Astrocyte of the spinal cord (primary cell): Measurements from ENCODE around the gene PNMA8A.

Experiments
- DNase-seq: peaks from one replicate; pipeline ENCODE4 v3.0.0; 2011; ENCODE audit warnings: low read depth, low spot score
- H3K4me3 ChIP-seq: 2 replicates; pipeline ENCODE4 v1.5.1; 2011; ENCODE audit warnings: low read depth, mild to moderate bottlenecking, low read length, moderate library complexity
- in situ Hi-C: cut with HindIII; loops from 2 replicates; pipeline ENCODE4 v1.10.0; 2017; ENCODE audit warnings: low sequenced_read_pairs
- TF ChIP-seq, protein P1 (sequence below): IDR thresholded peaks from 2 replicates; pipeline ENCODE4 v1.5.1; 2012; ENCODE audit warnings: low read depth, mild to moderate bottlenecking, low read length, inconsistent platforms

The PNMA8A gene

DNA sequence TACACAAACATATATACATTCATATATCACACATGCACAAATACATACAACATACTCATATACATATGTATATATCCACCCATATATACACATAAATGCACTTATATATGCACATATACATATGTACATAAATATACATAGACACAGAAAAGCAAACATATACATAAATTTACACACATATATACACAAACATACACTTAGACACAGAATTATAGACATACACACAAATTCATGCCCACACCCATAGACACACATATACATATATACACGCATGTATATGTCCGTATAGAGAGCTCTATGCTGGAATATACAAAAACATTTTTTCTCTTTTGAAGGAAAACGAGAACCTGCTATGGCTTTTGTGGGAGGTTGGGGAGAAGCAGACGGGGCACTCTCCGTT is 20.6 kb downstream of the PNMA8A start:
- no peak overlapping the region for H3K4me3 ChIP-seq
- no peak for DNase-seq
- TF ChIP-seq, protein P1, sequence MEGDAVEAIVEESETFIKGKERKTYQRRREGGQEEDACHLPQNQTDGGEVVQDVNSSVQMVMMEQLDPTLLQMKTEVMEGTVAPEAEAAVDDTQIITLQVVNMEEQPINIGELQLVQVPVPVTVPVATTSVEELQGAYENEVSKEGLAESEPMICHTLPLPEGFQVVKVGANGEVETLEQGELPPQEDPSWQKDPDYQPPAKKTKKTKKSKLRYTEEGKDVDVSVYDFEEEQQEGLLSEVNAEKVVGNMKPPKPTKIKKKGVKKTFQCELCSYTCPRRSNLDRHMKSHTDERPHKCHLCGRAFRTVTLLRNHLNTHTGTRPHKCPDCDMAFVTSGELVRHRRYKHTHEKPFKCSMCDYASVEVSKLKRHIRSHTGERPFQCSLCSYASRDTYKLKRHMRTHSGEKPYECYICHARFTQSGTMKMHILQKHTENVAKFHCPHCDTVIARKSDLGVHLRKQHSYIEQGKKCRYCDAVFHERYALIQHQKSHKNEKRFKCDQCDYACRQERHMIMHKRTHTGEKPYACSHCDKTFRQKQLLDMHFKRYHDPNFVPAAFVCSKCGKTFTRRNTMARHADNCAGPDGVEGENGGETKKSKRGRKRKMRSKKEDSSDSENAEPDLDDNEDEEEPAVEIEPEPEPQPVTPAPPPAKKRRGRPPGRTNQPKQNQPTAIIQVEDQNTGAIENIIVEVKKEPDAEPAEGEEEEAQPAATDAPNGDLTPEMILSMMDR, result no peak
- in situ Hi-C loops, result no loop called here

DNA sequence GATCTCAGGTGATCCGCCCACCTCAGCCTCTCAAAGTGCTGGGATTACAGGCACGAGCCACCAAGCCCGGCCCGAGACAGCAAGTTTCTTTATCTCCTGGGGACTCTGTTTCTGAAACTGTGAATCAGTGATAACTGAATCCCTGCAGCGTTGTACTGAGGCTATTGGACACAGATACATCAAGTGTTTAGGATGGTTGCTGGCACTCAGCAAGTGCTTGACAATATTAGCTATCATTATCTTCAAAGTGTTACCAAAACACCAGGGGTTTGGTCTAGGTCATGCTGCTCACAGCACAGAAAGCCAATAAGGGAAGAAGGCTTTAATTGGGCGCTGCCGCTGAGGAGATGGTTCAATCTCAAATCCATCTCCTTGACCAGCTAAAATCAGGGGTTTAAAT is 22.1 kb downstream of the PNMA8A start:
- DNase-seq, result no peak
- in situ Hi-C loops, result no loop called here
- no peak overlapping the region for H3K4me3 ChIP-seq
- TF ChIP-seq, protein P1, result no peak

DNA sequence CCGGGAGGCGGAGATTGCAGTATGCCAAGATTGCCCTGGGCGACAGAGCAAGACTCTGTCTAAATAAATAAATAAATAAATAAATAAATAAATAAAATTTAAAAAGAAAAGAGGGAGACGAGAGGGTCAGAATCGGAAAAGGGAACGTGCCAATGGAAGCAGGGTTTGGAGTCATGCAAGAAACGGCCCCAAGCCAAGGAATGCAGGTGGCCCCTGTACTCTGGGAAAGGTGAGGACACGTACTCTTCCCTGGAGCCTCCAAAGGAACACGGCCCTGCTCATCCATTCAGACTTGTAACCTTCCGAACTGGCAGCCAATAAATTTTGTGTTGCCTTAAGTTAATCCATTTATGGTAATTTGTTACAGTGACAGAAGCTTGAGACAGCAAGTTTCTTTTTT is 22.8 kb downstream of the PNMA8A start:
- in situ Hi-C loops, result no loop called here

DNA sequence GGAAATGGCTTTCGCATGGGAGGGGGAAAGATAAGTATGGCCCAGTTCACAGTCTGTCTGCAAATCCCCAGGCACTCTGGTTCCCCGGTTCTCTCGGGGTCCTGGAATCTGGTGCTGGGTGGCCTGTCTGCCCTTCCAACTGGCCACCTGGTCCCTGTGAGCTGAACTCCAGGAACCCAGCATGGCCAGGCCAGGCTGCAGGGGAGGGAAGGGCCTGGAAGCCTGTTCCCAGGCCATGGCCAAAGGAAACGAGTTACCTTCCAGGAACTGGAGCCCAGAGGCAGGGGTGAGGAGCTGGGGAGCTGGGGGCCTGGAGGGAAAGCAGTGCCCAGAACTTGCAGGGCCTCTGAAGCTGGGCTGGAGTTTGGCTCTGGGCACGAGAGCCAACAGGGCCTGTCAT is 23.5 kb downstream of the PNMA8A start:
- DNase-seq, result no peak
- TF ChIP-seq, protein P1, result no peak
- H3K4me3 ChIP-seq, result no peak overlapping the region
- in situ Hi-C loops, result no loop called here

More for the DNA sequence above, 22.8 kb downstream of the PNMA8A start:
- TF ChIP-seq, protein P1, result no peak
- no peak overlapping the region for H3K4me3 ChIP-seq
- no peak for DNase-seq

DNA sequence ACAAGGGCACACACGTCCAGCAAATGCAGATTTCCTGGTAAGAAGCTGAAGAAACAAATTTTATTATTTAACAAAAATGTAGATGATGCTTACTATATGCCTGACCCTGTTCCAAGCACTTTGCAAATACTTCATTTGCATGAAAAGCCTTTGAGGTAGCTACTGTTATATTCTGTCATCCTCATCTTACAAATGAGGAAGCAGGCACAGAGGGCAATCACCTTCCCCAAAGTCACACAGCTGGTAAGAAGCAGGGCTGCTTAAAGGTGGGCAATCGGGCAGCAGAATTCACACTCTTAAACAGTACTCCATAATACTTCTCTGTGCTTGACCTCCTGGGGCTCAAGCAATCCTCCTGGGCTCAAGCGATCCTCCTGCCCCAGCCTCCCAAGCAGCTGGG is 24.4 kb downstream of the PNMA8A start:
- in situ Hi-C loops, result no loop called here
- TF ChIP-seq, protein P1, result no peak
- DNase-seq, result no peak
- H3K4me3 ChIP-seq, result no peak overlapping the region

DNA sequence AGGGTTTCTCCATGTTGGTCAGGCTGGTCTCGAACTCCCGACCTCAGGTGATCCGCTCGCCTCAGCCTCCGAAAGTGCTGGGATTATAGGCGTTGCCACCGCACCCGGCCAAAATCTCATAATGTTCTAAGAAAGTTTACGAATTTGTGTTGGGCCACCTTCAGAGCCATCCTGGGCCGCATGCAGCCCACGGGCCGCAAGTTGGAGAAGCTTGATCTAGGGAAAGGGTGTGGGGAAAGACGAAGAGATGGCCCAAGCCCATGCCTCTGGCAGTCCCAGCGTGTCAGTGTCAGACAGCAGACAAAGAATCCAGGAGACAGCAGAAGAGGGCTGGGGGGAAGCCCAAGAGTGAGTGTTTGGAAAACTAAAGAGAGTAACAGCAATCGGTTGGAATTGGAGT is 25.3 kb downstream of the PNMA8A start:
- H3K4me3 ChIP-seq, result no peak overlapping the region
- TF ChIP-seq, protein P1, result no peak
- in situ Hi-C loops, result no loop called here
- no peak for DNase-seq
